Thoracic aorta (tissue), 2 donors: Measurements from ENCODE around the gene PRMT7. TPM values are rescaled to one million over a fixed set of nuclear protein-coding genes. Genes with fewer than 3 reads are reported as not detected.

Experiments
- ATAC-seq: fragments of 150-250 bp; one replicate; pipeline ENCODE4 v1.8.0; 2017; ENCODE audit warnings: low read depth; ENCODE audit not compliant: insufficient number of reproducible peaks, low FRiP score
- DNase-seq: peaks from one replicate; pipeline ENCODE4 v3.0.0-alpha.2; 2020; ENCODE audit warnings: low spot score
- H3K27ac ChIP-seq, 2 donors: fragments of 200-600 bp; sonication (generic); 1 replicate in 1 of 2; 2 replicates in 1 of 2; pipeline ENCODE4 v1.5.1; 2016; ENCODE audit warnings: mild to moderate bottlenecking in 2 of 2, moderate library complexity in 2 of 2
- H3K27me3 ChIP-seq: fragments of 200-600 bp; sonication (generic); replicated peaks from 2 replicates; pipeline ENCODE4 v1.6.0; 2016; ENCODE audit warnings: mild to moderate bottlenecking; ENCODE audit not compliant: insufficient read depth
- H3K36me3 ChIP-seq: fragments of 200-600 bp; sonication (generic); one replicate; pipeline ENCODE4 v1.5.1; 2016
- H3K4me1 ChIP-seq, 2 donors: fragments of 200-600 bp; sonication (generic); 1 replicate in 1 of 2; 2 replicates in 1 of 2; pipeline versions ENCODE4 v1.5.1 to v1.6.0; 2016; ENCODE audit warnings: low read depth in 2 of 2, mild to moderate bottlenecking in 1 of 2; ENCODE audit not compliant: control insufficient read depth in 1 of 2
- H3K4me3 ChIP-seq: fragments of 200-600 bp; sonication (generic); 2 replicates; pipeline ENCODE4 v1.5.1; 2016; ENCODE audit warnings: mild to moderate bottlenecking
- H3K9me3 ChIP-seq: fragments of 200-600 bp; sonication (generic); 2 replicates; pipeline ENCODE4 v1.5.1; 2016
- CTCF ChIP-seq: fragments of 200-600 bp; sonication (generic); IDR thresholded peaks from one replicate; pipeline ENCODE4 v1.5.1; 2019; ENCODE audit warnings: antibody characterized with exemption
- total RNA-seq, 2 donors: library from RNA; depleted of rRNA; stranded (reverse); fragments of >200 nt; gene quantifications; one replicate each; pipeline versions ENCODE4 v1.1.0 to v1.2.3, GENCODE V29; 2016

PRMT7 gene
- total RNA-seq, 2 donors from 2014 or later = 46.6 to 74.2 TPM

GRCh38 chr16:68378436-68379415, 67.9 kb downstream of the PRMT7 start:
- no peak for TF ChIP-seq CTCF
- DNase-seq = no peak
- no peak for ATAC-seq
- Histone ChIP-seq H3K4me1 (no peaks in the 10 kb centered on the region), H3K36me3 (no peaks in the 10 kb centered on the region), H3K9me3 (no peaks in the 10 kb centered on the region), H3K27ac (no peak overlapping the region), H3K27me3 (no peaks in the 10 kb centered on the region), H3K4me3 (no peak overlapping the region)

GRCh38 chr16:68379472-68380347, 68.9 kb downstream of the PRMT7 start:
- ATAC-seq (no peak), DNase-seq (no peak)
- Histone ChIP-seq H3K36me3 (no peaks in the 10 kb centered on the region), H3K4me3 (no peak overlapping the region), H3K9me3 (no peaks in the 10 kb centered on the region), H3K4me1 (no peaks in the 10 kb centered on the region), H3K27ac (no peak overlapping the region), H3K27me3 (no peaks in the 10 kb centered on the region)
- no peak for TF ChIP-seq CTCF

DNA sequence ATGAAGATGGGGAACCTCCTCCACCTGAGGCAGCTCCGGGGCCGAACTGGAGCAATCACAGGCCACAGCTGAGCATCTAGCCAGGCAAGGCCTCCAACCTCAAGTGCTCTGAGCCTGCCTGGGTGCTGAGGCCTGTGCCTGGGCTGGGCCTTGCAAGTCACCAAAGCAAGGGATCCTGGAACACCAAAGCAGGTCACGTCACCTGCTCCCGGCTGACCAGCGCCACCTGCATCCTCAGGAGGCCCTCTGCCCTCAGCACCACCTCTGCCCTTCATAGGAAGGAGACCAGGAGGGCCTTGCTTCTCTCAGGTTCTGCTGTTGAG, 69.5 kb downstream of the PRMT7 start:
- Histone ChIP-seq H3K36me3 (no peaks in the 10 kb centered on the region), H3K4me1 (no peaks in the 10 kb centered on the region), H3K9me3 (no peaks in the 10 kb centered on the region), H3K4me3 (no peak overlapping the region), H3K27ac (no peak overlapping the region), H3K27me3 (no peaks in the 10 kb centered on the region)
- ATAC-seq (no peak), DNase-seq (no peak)
- TF ChIP-seq CTCF = no peak

DNA sequence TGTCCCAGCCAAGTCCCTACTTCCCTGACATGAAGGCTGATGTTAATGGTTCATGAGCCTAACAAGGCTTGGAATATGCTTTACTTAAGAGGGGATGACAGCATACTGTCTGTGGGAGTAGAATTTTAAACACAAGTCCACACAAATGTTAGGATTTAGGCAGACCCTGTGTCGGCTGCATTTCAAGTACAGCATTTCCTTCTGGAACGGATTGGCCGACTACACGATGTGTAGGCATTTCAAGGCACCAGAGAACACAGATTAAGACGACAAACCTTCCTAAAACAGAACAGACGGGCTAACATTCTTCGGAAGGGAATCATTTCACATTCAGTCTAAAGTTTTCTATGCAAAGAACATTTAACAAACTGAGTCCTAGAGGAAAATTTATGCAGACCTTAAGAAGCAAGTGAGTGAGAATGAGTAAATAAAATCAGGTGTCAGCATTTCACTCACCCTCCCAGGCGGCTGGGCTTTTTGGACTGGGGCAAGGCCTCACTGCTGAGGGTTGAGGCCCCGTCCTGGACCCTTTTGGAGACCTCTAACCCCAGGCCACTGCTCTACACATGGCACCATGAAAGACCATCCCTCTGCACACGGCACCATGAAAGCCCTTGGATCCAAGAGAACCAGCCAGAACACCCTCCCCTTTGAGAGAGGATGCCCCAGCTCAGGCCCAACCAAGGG, 70.0 kb downstream of the PRMT7 start:
- Histone ChIP-seq H3K4me3 (no peak overlapping the region), H3K4me1 (no peaks in the 10 kb centered on the region), H3K27me3 (no peaks in the 10 kb centered on the region), H3K9me3 (no peaks in the 10 kb centered on the region), H3K36me3 (no peaks in the 10 kb centered on the region), H3K27ac (no peak overlapping the region)
- TF ChIP-seq CTCF = no peak
- no peak for DNase-seq
- no peak for ATAC-seq

- no peaks in the 10 kb centered on the region for H3K4me1 ChIP-seq
- no peak for ATAC-seq
- no peaks in the 10 kb centered on the region for H3K36me3 ChIP-seq
- H3K27me3 ChIP-seq = no peaks in the 10 kb centered on the region
- H3K9me3 ChIP-seq = no peaks in the 10 kb centered on the region
- TF ChIP-seq CTCF = no peak
- no peak for DNase-seq
- H3K4me3 ChIP-seq = no peak overlapping the region
- no peak overlapping the region for H3K27ac ChIP-seq
Measured at GRCh38 chr16:68381363-68381724, 70.5 kb downstream of the PRMT7 start.
